Measurements from ENCODE around the gene CCDC85C. TPM values are rescaled to one million over a fixed set of nuclear protein-coding genes. Genes with fewer than 3 reads are reported as not detected.

CCDC85C gene
- total RNA-seq, 1 donor from 2014 or later = 16.6 TPM

DNA sequence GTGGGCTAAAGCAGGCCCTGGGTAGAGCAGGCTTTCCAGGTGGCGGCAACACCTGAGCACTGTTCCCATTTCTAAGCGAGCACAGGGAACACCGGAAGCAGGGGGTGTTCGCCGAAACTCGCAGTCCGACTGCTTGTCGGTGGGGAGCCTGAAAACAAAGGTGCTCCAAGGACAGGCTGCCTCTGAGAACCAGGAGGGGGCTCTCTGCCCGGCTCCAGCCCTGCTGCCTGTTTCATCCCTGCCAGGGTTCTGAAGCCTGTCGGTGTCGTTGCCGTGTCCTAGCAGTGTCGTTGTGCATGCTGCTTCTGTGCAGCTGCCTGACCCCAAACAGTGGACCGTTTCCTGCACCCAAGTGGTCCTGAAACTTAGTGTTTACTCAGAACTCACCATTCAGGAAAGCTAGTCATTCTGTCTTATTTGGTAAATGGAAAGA is 101.0 kb downstream of the CCDC85C start:
- TF ChIP-seq, protein P1, sequence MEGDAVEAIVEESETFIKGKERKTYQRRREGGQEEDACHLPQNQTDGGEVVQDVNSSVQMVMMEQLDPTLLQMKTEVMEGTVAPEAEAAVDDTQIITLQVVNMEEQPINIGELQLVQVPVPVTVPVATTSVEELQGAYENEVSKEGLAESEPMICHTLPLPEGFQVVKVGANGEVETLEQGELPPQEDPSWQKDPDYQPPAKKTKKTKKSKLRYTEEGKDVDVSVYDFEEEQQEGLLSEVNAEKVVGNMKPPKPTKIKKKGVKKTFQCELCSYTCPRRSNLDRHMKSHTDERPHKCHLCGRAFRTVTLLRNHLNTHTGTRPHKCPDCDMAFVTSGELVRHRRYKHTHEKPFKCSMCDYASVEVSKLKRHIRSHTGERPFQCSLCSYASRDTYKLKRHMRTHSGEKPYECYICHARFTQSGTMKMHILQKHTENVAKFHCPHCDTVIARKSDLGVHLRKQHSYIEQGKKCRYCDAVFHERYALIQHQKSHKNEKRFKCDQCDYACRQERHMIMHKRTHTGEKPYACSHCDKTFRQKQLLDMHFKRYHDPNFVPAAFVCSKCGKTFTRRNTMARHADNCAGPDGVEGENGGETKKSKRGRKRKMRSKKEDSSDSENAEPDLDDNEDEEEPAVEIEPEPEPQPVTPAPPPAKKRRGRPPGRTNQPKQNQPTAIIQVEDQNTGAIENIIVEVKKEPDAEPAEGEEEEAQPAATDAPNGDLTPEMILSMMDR (IDR thresholded peaks at IDR 0.05; ENCODE audit: insufficient read depth, low read depth, low read length) = no peak
- TF ChIP-seq EZH2 (IDR thresholded peaks at IDR 0.05; ENCODE audit: insufficient read depth, low read length) = no peak
- no peak overlapping the region for H3K4me2 ChIP-seq (ENCODE audit: low read length)
- no peak overlapping the region for H2AFZ ChIP-seq (ENCODE audit: low read depth, low read length)
- H3K4me1 ChIP-seq (ENCODE audit: insufficient read depth, low read length) = no peaks in the 10 kb centered on the region
- no peak for DNase-seq (ENCODE audit: low read depth)
- Mint-ChIP-seq H3K27me3 (ENCODE audit: low read depth, unreplicated experiment) (no peaks in the 10 kb centered on the region), H3K27ac (ENCODE audit: unreplicated experiment) (no peak overlapping the region), H3K9me3 (ENCODE audit: unreplicated experiment) (no peaks in the 10 kb centered on the region), H3K4me1 (ENCODE audit: low read depth, unreplicated experiment) (no peaks in the 10 kb centered on the region), H3K4me3 (ENCODE audit: unreplicated experiment) (no peak overlapping the region), H3K36me3 (ENCODE audit: low read depth, unreplicated experiment) (peaks cover 30% of the 10 kb centered on the region)
- peaks cover 4% of the 10 kb centered on the region for H3K79me2 ChIP-seq (ENCODE audit: insufficient read depth, low read length)
- H3K9me3 ChIP-seq (ENCODE audit: insufficient read depth, low read depth, low read length) = no peaks in the 10 kb centered on the region
- H3K4me3 ChIP-seq (ENCODE audit: insufficient read depth, low read depth, low read length) = no peak overlapping the region
- H4K20me1 ChIP-seq (ENCODE audit: insufficient read depth, low read length) = peaks cover 52% of the 10 kb centered on the region
- H3K27ac ChIP-seq (ENCODE audit: low read depth, low read length) = no peak overlapping the region
- H3K27me3 ChIP-seq (ENCODE audit: insufficient read depth, low read length) = no peaks in the 10 kb centered on the region
- H3K9ac ChIP-seq (ENCODE audit: low read length) = no peak overlapping the region
- no peak for FAIRE-seq
- peaks cover 61% of the 10 kb centered on the region for H3K36me3 ChIP-seq (ENCODE audit: insufficient read depth, low read length)

DNA sequence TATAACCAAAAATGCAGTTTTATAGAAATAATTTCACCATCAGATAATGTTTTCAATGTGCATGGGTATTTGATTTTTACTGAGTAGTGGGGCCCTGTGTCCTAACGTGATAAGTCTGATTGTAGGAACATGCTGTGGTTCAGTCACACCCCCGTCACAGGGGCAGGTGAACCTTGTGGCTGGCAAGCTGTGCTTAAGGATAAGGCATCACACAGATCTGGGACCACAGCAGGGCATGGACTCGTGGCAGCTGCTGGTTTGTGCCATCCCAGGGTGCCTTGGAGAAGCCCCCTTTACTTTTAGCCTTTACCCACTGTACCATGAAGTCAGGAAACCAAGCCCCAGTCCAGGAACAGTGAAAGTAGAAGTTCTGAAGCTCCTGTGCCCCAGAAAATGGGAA is 106.1 kb downstream of the CCDC85C start:
- no peak for DNase-seq (ENCODE audit: low read depth)
- Histone ChIP-seq H3K79me2 (ENCODE audit: insufficient read depth, low read length) (peaks cover 31% of the 10 kb centered on the region), H3K4me2 (ENCODE audit: low read length) (no peak overlapping the region), H3K9ac (ENCODE audit: low read length) (no peak overlapping the region), H3K36me3 (ENCODE audit: insufficient read depth, low read length) (peaks cover 56% of the 10 kb centered on the region), H4K20me1 (ENCODE audit: insufficient read depth, low read length) (peaks cover 64% of the 10 kb centered on the region), H3K27ac (ENCODE audit: low read depth, low read length) (no peak overlapping the region), H3K9me3 (ENCODE audit: insufficient read depth, low read depth, low read length) (no peaks in the 10 kb centered on the region), H3K4me3 (ENCODE audit: insufficient read depth, low read depth, low read length) (no peak overlapping the region), H3K27me3 (ENCODE audit: insufficient read depth, low read length) (no peaks in the 10 kb centered on the region), H2AFZ (ENCODE audit: low read depth, low read length) (no peak overlapping the region), H3K4me1 (ENCODE audit: insufficient read depth, low read length) (no peaks in the 10 kb centered on the region)
- H3K4me3 Mint-ChIP-seq (ENCODE audit: unreplicated experiment) = no peak overlapping the region
- H3K36me3 Mint-ChIP-seq (ENCODE audit: low read depth, unreplicated experiment) = peaks cover 15% of the 10 kb centered on the region
- TF ChIP-seq, protein P1 (IDR thresholded peaks at IDR 0.05; ENCODE audit: insufficient read depth, low read depth, low read length) = no peak
- no peak for TF ChIP-seq EZH2 (IDR thresholded peaks at IDR 0.05; ENCODE audit: insufficient read depth, low read length)
- H3K27ac Mint-ChIP-seq (ENCODE audit: unreplicated experiment) = no peak overlapping the region
- H3K4me1 Mint-ChIP-seq (ENCODE audit: low read depth, unreplicated experiment) = no peaks in the 10 kb centered on the region
- no peaks in the 10 kb centered on the region for H3K27me3 Mint-ChIP-seq (ENCODE audit: low read depth, unreplicated experiment)
- no peak for FAIRE-seq
- no peaks in the 10 kb centered on the region for H3K9me3 Mint-ChIP-seq (ENCODE audit: unreplicated experiment)

DNA sequence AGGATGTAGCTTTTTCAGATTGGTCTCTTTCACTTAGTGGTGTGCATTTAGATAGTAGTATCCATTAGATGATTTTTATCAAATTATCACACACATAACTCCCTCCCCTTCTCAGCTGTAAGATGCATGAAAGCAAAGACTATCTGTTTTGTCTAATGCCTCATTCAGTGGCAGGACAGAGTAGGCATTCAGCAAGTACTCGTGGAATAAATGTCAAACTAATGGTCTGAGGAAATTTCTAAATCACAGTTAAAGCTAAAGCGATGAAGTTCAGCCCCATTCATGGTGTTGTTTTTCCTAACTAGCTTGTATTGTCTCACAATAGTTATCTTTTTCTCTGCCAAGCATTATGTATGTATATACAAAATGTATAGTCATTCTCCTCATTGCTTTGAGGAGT is 106.7 kb downstream of the CCDC85C start:
- H3K27me3 ChIP-seq (ENCODE audit: insufficient read depth, low read length) = no peaks in the 10 kb centered on the region
- Mint-ChIP-seq H3K27me3 (ENCODE audit: low read depth, unreplicated experiment) (no peaks in the 10 kb centered on the region), H3K27ac (ENCODE audit: unreplicated experiment) (no peak overlapping the region), H3K36me3 (ENCODE audit: low read depth, unreplicated experiment) (peaks cover 16% of the 10 kb centered on the region), H3K4me3 (ENCODE audit: unreplicated experiment) (peak overlapping the region; percentile 51), H3K9me3 (ENCODE audit: unreplicated experiment) (no peaks in the 10 kb centered on the region), H3K4me1 (ENCODE audit: low read depth, unreplicated experiment) (no peaks in the 10 kb centered on the region)
- no peaks in the 10 kb centered on the region for H3K4me1 ChIP-seq (ENCODE audit: insufficient read depth, low read length)
- FAIRE-seq (no peak), DNase-seq (ENCODE audit: low read depth) (no peak)
- H4K20me1 ChIP-seq (ENCODE audit: insufficient read depth, low read length) = peaks cover 67% of the 10 kb centered on the region
- no peaks in the 10 kb centered on the region for H3K9me3 ChIP-seq (ENCODE audit: insufficient read depth, low read depth, low read length)
- peaks cover 37% of the 10 kb centered on the region for H3K79me2 ChIP-seq (ENCODE audit: insufficient read depth, low read length)
- TF ChIP-seq EZH2 (IDR thresholded peaks at IDR 0.05; ENCODE audit: insufficient read depth, low read length) = no peak
- TF ChIP-seq, protein P1 (IDR thresholded peaks at IDR 0.05; ENCODE audit: insufficient read depth, low read depth, low read length) = no peak
- no peak overlapping the region for H3K9ac ChIP-seq (ENCODE audit: low read length)
- H2AFZ ChIP-seq (ENCODE audit: low read depth, low read length) = no peak overlapping the region
- no peak overlapping the region for H3K4me3 ChIP-seq (ENCODE audit: insufficient read depth, low read depth, low read length)
- H3K4me2 ChIP-seq (ENCODE audit: low read length) = no peak overlapping the region
- no peak overlapping the region for H3K27ac ChIP-seq (ENCODE audit: low read depth, low read length)
- H3K36me3 ChIP-seq (ENCODE audit: insufficient read depth, low read length) = peaks cover 55% of the 10 kb centered on the region
